A549 (cell line): Measurements from ENCODE around the gene CHD9. TPM values are rescaled to one million over a fixed set of nuclear protein-coding genes. Genes with fewer than 3 reads are reported as not detected.

ENCODE experiments used
- ATAC-seq, 2 experiments: fragments of 200-7000 bp in 1 of 2; fragments of >200 bp in 1 of 2; cut with Nextera tagmentation in 1 of 2; cut with Tn5 transposase in 1 of 2; 3 replicates each; pipeline versions ENCODE4 v1.8.0 to v1.9.1; 2018 to 2020; ENCODE audit warnings: mild to moderate bottlenecking in 1 of 2, moderate library complexity in 1 of 2
- CTCF ChIA-PET: fragments of 300-600 bp; sonication (Branson Sonifier 250); formaldehyde crosslinking; extraction: SDS; loops from one replicate; lab custom pipeline; 2021; ENCODE audit warnings: antibody characterized with exemption, inconsistent platforms; lab: Yijun Ruan, JAX
- POLR2A ChIA-PET: fragments of 350-600 bp; formaldehyde crosslinking; extraction: SDS; loops from one replicate; lab custom pipeline; 2021; ENCODE audit warnings: antibody characterized with exemption, inconsistent platforms; lab: Yijun Ruan, JAX
- DNase-seq, 2 experiments: peaks; one replicate each; pipeline versions ENCODE4 v3.0.0 to v3.0.0-alpha.2; 2011 to 2016; ENCODE audit warnings: low read depth in 1 of 2, low spot score in 1 of 2
- FAIRE-seq: peaks from 2 replicates; lab custom pipeline; 2011; peaks lifted over from hg19 to GRCh38; lab: Jason Lieb, UNC
- H3K27ac ChIP-seq, 2 experiments: fragments of >200 bp; sonication (Bioruptor Twin); formaldehyde crosslinking; 3 replicates each; pipeline ENCODE4 v1.5.1; 2016 to 2017
- H3K4me1 ChIP-seq: fragments of >200 bp; sonication (Bioruptor Twin); formaldehyde crosslinking; 3 replicates; pipeline ENCODE4 v1.6.1; 2016
- H3K4me2 ChIP-seq: fragments of >200 bp; sonication (Bioruptor Twin); formaldehyde crosslinking; 3 replicates; pipeline ENCODE4 v1.6.1; 2016
- H3K4me3 ChIP-seq: fragments of >200 bp; sonication (Bioruptor Twin); formaldehyde crosslinking; 3 replicates; pipeline ENCODE4 v1.5.1; 2016
- H3K9me3 ChIP-seq: fragments of >200 bp; sonication (Bioruptor Twin); formaldehyde crosslinking; 3 replicates; pipeline ENCODE4 v1.6.1; 2016
- EHF ChIP-seq: fragments of 250-450 bp; sonication (Bioruptor Pico); IDR thresholded peaks from 2 replicates; pipeline ENCODE4 v1.5.0; 2020; ENCODE audit warnings: mild to moderate bottlenecking
- FOSL2 ChIP-seq, 2 experiments: fragments of 450-650 bp in 1 of 2; fragments of >200 bp in 1 of 2; sonication (Bioruptor Twin) in 1 of 2; formaldehyde crosslinking; IDR thresholded peaks; 2 replicates each; pipeline versions ENCODE4 v1.5.0 to v1.6.1; 2016 to 2020; ENCODE audit warnings: mild to moderate bottlenecking in 1 of 2, moderate library complexity in 1 of 2
- FOXS1 ChIP-seq: fragments of 250-450 bp; sonication (Bioruptor Pico); IDR thresholded peaks from 2 replicates; pipeline ENCODE4 v1.5.0; 2020; ENCODE audit warnings: mild to moderate bottlenecking, moderate library complexity
- HDAC2 ChIP-seq: fragments of 200-600 bp; sonication (generic); IDR thresholded peaks from 2 replicates; pipeline ENCODE4 v1.6.1; 2016
- HEYL ChIP-seq: fragments of 250-450 bp; sonication (Bioruptor Pico); IDR thresholded peaks from 2 replicates; pipeline ENCODE4 v1.8.0; 2021; ENCODE audit warnings: mild to moderate bottlenecking, moderate library complexity
- KDM1A ChIP-seq: fragments of 200-600 bp; sonication (generic); IDR thresholded peaks from 2 replicates; pipeline ENCODE4 v1.6.1; 2016; ENCODE audit warnings: low read depth, mild to moderate bottlenecking
- PHF8 ChIP-seq: fragments of 200-600 bp; sonication (generic); IDR thresholded peaks from 2 replicates; pipeline ENCODE4 v1.6.1; 2016; ENCODE audit warnings: low read depth, mild to moderate bottlenecking, antibody characterized with exemption, moderate library complexity, borderline replicate concordance
- RAD21 ChIP-seq, 2 experiments: fragments of >200 bp in 1 of 2; sonication (Bioruptor Twin) in 1 of 2; formaldehyde crosslinking in 1 of 2; IDR thresholded peaks in 1 of 2; conservative IDR thresholded peaks in 1 of 2; 2 replicates in 1 of 2; 3 replicates in 1 of 2; pipeline ENCODE4 v1.6.1; 2012 to 2018; ENCODE audit warnings: inconsistent platforms in 1 of 2
- RARB ChIP-seq: fragments of 250-450 bp; sonication (Bioruptor Pico); IDR thresholded peaks from 2 replicates; pipeline ENCODE4 v1.8.0; 2021; ENCODE audit warnings: mild to moderate bottlenecking, moderate library complexity
- RFX5 ChIP-seq: fragments of 450-650 bp; IDR thresholded peaks from 2 replicates; pipeline ENCODE4 v1.7.1; 2014; ENCODE audit warnings: antibody characterized with exemption, mild to moderate bottlenecking, moderate library complexity
- RNF2 ChIP-seq: fragments of 200-600 bp; sonication (generic); IDR thresholded peaks from 2 replicates; pipeline ENCODE4 v1.6.1; 2016; ENCODE audit warnings: low read depth, mild to moderate bottlenecking, antibody characterized with exemption, moderate library complexity, borderline replicate concordance
- SMC3 ChIP-seq: fragments of >200 bp; sonication (Bioruptor Twin); formaldehyde crosslinking; IDR thresholded peaks from 3 replicates; pipeline ENCODE4 v1.6.1; 2018; ENCODE audit warnings: inconsistent platforms
- TFCP2L1 ChIP-seq: fragments of 250-450 bp; sonication (Bioruptor Pico); IDR thresholded peaks from 2 replicates; pipeline ENCODE4 v1.5.0; 2021; ENCODE audit warnings: mild to moderate bottlenecking
- WGBS: methylation state at CpG from one replicate; pipeline ENCODE4 v1.1.6; 2017; ENCODE audit errors: missing lambda C conversion rate; 5-methylcytosine and 5-hydroxymethylcytosine counted together
- polyA plus RNA-seq, 4 experiments: library from polyadenylated mRNA; depleted of rRNA in 3 of 4; stranded (reverse); fragments of >200 nt; fragmentation: RNase III in 1 of 4; extraction: RNeasy Plus Mini Kit Qiagen cat#74134 plus additional on column Dnase treatment in 1 of 4; gene quantifications; 2 replicates in 3 of 4; 3 replicates in 1 of 4; pipeline ENCODE4 v1.2.3, GENCODE V29; 2011 to 2017
- TF ChIP-seq, protein P1 (sequence below): fragments of 250-450 bp; sonication (Bioruptor Pico); IDR thresholded peaks from 2 replicates; pipeline ENCODE4 v1.5.0; 2021; ENCODE audit warnings: mild to moderate bottlenecking, moderate library complexity, borderline replicate concordance
- TF ChIP-seq, protein P2 (sequence below): fragments of 150-350 bp; IDR thresholded peaks from 2 replicates; pipeline ENCODE4 v1.6.1; 2014; ENCODE audit warnings: low read depth, mild to moderate bottlenecking, low read length

The CHD9 gene
- polyA plus RNA-seq, 2 of the 4 experiments (the other 2 are of a cell fraction): 17.8 to 51.6 TPM

- H3K4me3 ChIP-seq: no peak overlapping the region
- peak overlapping the region; percentile 36; the same call in 2 of the 3 replicates for H3K4me2 ChIP-seq
- WGBS: 95% methylated on average over 5 of the region's 5 CpGs
- FAIRE-seq (no peak), ATAC-seq (no peak), DNase-seq (no peak)
- H3K9me3 ChIP-seq: no peaks in the 10 kb centered on the region
- POLR2A ChIA-PET: no interaction called here
- CTCF ChIA-PET: interaction anchor here (1.3 to 7.7 kb wide), 3 partner anchors 35 to 117 kb away, joined by 3 to 32 read pairs (median 4); partner anchors contain the start of gene CHD9
- peaks cover 56% of the 10 kb centered on the region for H3K4me1 ChIP-seq
- TF ChIP-seq RNF2: no peak
- peak overlapping the region; percentile 46 to 72; a peak in 4 of 6 replicates for H3K27ac ChIP-seq
Measured at GRCh38 chr16:53090286-53090590, 35.4 kb downstream of the CHD9 start.

GRCh38 chr16:53090591-53091411, 36.0 kb downstream of the CHD9 start:
- POLR2A ChIA-PET: no interaction called here
- Histone ChIP-seq H3K27ac (peak overlapping the region; percentile 46 to 72; a peak in 5 of 6 replicates), H3K4me1 (peaks cover 50% of the 10 kb centered on the region), H3K9me3 (no peaks in the 10 kb centered on the region), H3K4me3 (no peak overlapping the region), H3K4me2 (peak overlapping the region; percentile 36)
- CTCF ChIA-PET: interaction anchor here (0.8 to 7.7 kb wide), 4 partner anchors 8 to 116 kb away, joined by 3 to 32 read pairs (median 4); partner anchors contain the start of gene CHD9
- no peak for TF ChIP-seq PHF8
- TF ChIP-seq RARB (CRISPR knock-in tag): no peak
- TF ChIP-seq EHF: no peak
- no peak for TF ChIP-seq HEYL (CRISPR knock-in tag)
- DNase-seq: no peak
- FAIRE-seq: no peak
- no peak for ATAC-seq
- 86% methylated on average over 8 of the region's 13 CpGs for WGBS

GRCh38 chr16:53091466-53092211, 36.8 kb downstream of the CHD9 start:
- POLR2A ChIA-PET: no interaction called here
- Histone ChIP-seq H3K9me3 (no peaks in the 10 kb centered on the region), H3K4me3 (no peak overlapping the region), H3K4me1 (peaks cover 50% of the 10 kb centered on the region), H3K27ac (peak overlapping the region; percentile 46 to 72; a peak in 5 of 6 replicates), H3K4me2 (peak overlapping the region; percentile 36; the same call in 1 of the 3 replicates)
- FAIRE-seq (no peak), DNase-seq (no peak)
- CTCF ChIA-PET: interaction anchor here (0.8 to 7.7 kb wide), 3 partner anchors 9 to 36 kb away, joined by 3 to 32 read pairs (median 3); partner anchors contain the start of gene CHD9
- 89% methylated on average over 7 of the region's 7 CpGs for WGBS
- TF ChIP-seq TFCP2L1 (CRISPR knock-in tag) (no peak), RAD21 (conservative IDR thresholded peaks at IDR 0.05 in 1 of 2, IDR thresholded peaks at IDR 0.05 in 1 of 2) (no peak), SMC3 (no peak), HDAC2 (no peak), RFX5 (no peak), HEYL (CRISPR knock-in tag) (no peak), KDM1A (no peak), FOXS1 (CRISPR knock-in tag) (no peak), FOSL2 (IDR thresholded peaks at IDR 0.05) (no peak), FOSL2 (CRISPR knock-in tag; IDR thresholded peaks at IDR 0.05) (no peak)
- TF ChIP-seq, protein P1, sequence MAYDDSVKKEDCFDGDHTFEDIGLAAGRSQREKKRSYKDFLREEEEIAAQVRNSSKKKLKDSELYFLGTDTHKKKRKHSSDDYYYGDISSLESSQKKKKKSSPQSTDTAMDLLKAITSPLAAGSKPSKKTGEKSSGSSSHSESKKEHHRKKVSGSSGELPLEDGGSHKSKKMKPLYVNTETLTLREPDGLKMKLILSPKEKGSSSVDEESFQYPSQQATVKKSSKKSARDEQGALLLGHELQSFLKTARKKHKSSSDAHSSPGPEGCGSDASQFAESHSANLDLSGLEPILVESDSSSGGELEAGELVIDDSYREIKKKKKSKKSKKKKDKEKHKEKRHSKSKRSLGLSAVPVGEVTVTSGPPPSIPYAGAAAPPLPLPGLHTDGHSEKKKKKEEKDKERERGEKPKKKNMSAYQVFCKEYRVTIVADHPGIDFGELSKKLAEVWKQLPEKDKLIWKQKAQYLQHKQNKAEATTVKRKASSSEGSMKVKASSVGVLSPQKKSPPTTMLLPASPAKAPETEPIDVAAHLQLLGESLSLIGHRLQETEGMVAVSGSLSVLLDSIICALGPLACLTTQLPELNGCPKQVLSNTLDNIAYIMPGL (CRISPR knock-in tag): no peak
- TF ChIP-seq, protein P2, sequence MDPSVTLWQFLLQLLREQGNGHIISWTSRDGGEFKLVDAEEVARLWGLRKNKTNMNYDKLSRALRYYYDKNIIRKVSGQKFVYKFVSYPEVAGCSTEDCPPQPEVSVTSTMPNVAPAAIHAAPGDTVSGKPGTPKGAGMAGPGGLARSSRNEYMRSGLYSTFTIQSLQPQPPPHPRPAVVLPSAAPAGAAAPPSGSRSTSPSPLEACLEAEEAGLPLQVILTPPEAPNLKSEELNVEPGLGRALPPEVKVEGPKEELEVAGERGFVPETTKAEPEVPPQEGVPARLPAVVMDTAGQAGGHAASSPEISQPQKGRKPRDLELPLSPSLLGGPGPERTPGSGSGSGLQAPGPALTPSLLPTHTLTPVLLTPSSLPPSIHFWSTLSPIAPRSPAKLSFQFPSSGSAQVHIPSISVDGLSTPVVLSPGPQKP: no peak
- TF ChIP-seq, all 56 proteins: peak for 0
- no peak for ATAC-seq
